ES-I3 (cell line): ENCODE results near the gene KLHL35.
"Not testable (repeated sequence)": the region's sequence is repeated elsewhere in the genome, so short reads cannot be mapped to it uniquely, and the experiment has no call there.

Source experiments
- H3K36me3 ChIP-seq: 2 replicates; pipeline ENCODE4 v1.6.1; 2013; ENCODE audit warnings: mild to moderate bottlenecking, low read length, control low read depth, moderate library complexity; ENCODE audit not compliant: insufficient read depth
- H3K4me1 ChIP-seq: 2 replicates; pipeline ENCODE4 v1.6.1; 2013; ENCODE audit warnings: mild to moderate bottlenecking, control low read depth, low read length; ENCODE audit not compliant: insufficient read depth
- H3K9ac ChIP-seq: 2 replicates; pipeline ENCODE4 v1.6.1; 2013; ENCODE audit warnings: low read depth, mild to moderate bottlenecking, low read length, moderate library complexity
- H3K9me3 ChIP-seq: 2 replicates; pipeline ENCODE4 v1.6.1; 2013; ENCODE audit warnings: mild to moderate bottlenecking, low read length, moderate library complexity; ENCODE audit not compliant: control insufficient read depth, insufficient read depth

The KLHL35 gene

DNA sequence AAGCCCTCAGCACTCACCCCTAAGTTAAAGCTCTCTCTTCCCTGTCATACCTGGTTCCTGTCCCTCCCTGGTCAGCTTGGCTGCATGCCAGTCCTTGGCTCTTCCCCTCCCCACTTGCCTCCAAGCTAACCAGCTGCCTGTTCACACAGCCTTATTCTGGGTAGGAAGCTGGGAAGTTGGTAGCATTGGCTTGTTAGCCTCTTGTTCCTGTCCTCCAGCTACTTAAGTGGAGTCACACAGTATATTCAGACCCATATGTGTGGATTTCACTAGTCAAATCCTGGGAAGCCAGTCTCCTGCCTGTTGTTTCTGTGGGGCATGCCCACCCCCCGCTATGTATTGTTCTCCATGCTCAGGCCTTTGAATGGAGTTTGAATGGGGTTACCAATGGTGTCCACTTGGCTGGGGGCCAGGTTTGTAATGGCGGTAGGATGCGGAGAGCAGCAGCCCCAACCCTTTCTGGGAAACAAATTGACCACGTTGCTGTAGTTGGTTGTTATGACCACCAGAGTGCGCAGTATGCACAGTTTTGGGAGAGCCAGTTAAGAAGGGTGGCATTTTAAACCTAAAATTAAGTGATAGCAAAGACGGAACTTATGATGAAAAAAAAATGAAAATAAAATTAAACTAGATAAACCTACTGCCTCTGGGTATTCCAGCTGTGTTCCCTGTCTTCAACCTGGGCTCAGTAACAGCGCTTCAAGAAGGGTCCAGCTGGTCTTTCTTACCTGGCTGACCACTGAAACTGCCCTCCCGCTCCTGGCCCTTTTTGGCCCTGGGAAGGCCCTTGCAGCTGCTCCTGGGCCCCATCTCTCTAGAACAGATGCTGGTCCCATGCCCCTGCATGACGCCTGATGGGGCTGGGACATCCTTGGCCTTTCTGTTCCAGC is 44.4 kb downstream of the KLHL35 start:
- no peaks in the 10 kb centered on the region for H3K9me3 ChIP-seq
- H3K9ac ChIP-seq = peak overlapping the region; percentile 10; the same call in 1 of the 2 replicates

DNA sequence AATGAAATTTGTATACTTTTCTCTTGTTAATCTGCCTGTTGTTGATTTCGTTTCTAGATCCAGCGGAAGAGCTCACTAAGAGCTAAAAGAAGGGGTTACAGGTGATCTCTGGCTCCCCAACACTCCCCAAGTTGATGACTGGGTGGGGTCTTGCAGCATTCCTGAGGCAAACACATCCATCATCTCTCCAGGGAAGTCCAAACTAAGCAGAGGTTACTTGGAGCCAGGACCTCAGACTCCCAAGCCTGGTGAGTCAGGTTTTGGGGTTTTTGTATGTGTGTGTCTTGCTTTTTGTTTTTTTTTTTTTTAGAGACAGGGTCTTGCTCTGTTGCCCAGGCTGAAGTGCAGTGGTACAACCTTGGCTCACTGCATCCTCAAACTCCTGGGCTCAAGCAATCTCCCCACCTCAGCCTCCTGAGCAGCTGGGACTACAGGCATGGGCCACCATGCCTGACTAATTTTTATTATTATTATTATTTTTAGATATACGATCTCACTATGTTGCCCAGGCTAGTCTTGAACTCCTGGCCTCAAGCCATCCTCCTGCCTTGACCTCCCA is 45.2 kb downstream of the KLHL35 start:
- Histone ChIP-seq H3K36me3 (no peaks in the 10 kb centered on the region), H3K9ac (no peak overlapping the region), H3K4me1 (peaks cover 25% of the 10 kb centered on the region)

More for the DNA sequence above, 44.4 kb downstream of the KLHL35 start:
- H3K36me3 ChIP-seq = no peaks in the 10 kb centered on the region
- peaks cover 22% of the 10 kb centered on the region for H3K4me1 ChIP-seq

DNA sequence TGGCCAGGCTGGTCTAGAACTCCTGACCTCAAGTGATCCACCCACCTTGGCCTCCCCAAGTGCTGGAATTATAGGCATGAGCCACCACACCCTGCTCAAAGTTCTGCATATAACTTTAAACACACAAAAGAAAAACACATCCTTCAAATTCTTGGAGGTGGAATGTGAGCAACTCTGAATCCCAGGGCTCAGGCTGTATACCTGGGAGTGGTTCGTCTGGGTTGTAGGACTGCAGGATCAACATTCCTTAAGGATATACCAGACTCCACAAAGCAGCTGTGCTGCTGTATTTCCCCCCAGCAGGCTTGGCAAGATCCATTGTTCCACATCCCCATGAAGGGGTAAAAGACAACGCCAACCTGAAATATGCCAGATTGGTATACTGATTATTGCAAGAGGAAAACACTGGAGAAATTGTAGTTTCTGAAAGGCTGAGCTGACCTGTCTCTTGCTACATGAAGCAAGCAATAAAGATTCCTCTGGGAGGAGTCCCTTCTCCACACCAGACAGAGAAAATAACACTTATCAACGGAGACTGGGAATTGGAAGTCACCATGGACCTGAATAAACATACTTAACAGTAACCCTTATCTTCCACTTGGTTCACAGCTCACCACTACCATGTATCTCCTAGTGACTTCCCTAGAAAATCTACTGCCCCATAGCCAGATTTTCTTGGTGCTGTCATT is 45.9 kb downstream of the KLHL35 start:
- Histone ChIP-seq H3K36me3 (no peaks in the 10 kb centered on the region), H3K4me1 (peaks cover 25% of the 10 kb centered on the region), H3K9ac (no peak overlapping the region), H3K9me3 (no peaks in the 10 kb centered on the region)

More for the DNA sequence above, 45.2 kb downstream of the KLHL35 start:
- no peaks in the 10 kb centered on the region for H3K9me3 ChIP-seq

DNA sequence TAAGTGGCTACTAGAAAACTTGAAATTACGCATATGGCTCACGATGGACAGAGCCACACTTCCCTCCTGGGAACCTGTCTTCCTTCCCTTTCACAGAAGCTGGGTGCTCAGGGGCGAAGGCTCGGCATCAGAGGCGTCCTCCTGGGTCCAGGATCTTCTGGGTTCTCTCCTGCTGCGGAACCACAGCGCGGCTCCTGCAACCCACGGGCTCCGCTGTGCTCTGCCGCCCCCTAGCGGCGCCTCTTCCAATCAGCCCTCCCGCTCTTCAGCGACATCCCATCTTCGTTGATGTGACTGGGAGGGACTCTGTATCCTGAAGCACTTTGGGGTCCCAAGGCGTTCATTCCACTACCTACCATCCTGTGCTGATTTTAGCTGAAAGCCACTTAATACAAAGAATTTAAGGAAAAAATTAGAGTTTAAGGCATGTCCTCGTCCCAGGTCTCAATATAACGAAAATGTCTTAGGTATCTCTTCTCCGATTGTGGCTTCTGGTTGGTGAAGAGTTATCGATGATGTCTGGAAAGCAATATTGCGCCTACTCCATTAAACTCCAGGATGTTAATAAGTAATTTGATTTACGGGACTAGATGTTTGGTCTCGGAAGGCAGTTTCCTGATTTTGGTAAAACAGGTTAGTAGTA is 48.4 kb downstream of the KLHL35 start:
- H3K4me1 ChIP-seq = peaks cover 25% of the 10 kb centered on the region

DNA sequence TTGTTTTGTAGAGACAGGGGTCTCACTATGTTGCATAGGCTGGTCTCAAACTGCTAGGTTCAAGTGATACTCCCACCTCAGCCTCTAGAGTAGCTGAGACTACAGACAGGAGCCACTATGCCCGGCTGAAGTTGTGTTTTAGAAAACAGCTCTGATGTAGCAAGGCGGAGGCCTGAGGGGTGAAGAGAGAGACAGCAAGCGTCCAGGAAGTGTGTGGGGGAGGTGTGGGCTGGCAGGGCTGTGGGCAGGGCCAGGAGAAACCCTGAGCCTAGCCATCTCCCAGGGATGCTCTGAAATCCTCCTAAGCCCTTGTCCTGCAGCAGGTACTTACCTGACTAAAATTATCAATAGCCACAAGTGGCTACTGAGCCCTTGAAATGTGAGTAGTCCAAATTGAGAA is 49.8 kb downstream of the KLHL35 start:
- Histone ChIP-seq H3K9ac (no peak overlapping the region), H3K4me1 (peaks cover 16% of the 10 kb centered on the region), H3K36me3 (no peaks in the 10 kb centered on the region), H3K9me3 (no peaks in the 10 kb centered on the region)

More for the DNA sequence above, 48.4 kb downstream of the KLHL35 start:
- Histone ChIP-seq H3K9me3 (no peaks in the 10 kb centered on the region), H3K9ac (no peak overlapping the region), H3K36me3 (no peaks in the 10 kb centered on the region)

DNA sequence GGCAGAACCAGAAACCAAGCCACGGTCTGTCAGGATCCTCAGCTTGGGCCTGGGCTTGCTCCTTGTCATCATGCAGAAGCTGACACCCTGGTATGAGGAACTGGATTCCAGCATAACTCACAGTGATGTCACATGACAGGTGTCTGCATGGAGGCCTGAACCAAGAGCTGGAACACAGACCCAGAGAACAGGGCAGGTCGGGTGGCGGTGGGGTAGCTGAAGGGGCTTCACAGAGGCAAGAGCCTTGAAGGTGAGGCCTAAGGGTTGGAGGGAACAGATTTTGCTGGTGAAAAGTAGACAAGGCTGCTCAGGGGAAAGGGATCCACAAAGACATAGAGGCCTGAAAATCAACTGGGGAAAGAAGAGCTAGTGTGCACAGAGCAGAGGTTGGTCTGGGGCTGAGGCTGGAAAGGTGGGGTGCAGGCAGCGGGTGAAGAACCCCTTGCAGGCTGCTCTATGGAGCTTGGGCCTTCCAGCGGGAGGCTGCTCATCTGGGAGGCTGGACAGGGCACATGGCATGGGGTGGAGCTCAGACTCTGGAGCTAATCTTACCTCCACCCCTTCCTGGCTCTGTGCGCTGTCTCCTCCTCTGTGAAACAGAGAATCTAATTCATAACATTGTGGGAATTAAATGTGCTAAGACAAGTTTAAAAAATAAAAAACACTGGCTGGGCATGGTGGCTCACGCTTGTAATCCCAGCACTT is 52.1 kb downstream of the KLHL35 start:
- Histone ChIP-seq H3K9me3 (no peaks in the 10 kb centered on the region), H3K9ac (no peak overlapping the region), H3K36me3 (no peaks in the 10 kb centered on the region), H3K4me1 (peaks cover 4% of the 10 kb centered on the region; the same call in 1 of the 2 replicates)

DNA sequence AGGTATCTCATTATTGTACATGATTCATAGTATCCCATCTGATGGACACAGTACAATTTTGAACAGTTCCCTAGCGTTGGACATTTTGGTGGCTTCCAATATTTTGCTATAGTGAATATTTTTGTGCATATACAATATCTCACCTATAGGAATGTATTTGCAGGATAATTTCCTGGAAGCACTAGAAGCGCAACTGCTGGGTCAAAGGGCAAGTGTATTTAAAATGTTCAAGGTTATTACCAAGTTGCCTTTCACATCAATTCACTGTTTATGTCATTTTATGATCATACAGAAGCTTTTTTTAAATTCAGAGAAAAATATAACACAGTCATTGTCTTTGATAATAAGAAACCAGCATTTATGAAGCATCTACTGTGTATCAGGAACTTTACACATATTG is 52.8 kb downstream of the KLHL35 start:
- H3K36me3 ChIP-seq = no peaks in the 10 kb centered on the region
- H3K4me1 ChIP-seq = peaks cover 3% of the 10 kb centered on the region; the same call in 1 of the 2 replicates
- no peaks in the 10 kb centered on the region for H3K9me3 ChIP-seq
- no peak overlapping the region for H3K9ac ChIP-seq

DNA sequence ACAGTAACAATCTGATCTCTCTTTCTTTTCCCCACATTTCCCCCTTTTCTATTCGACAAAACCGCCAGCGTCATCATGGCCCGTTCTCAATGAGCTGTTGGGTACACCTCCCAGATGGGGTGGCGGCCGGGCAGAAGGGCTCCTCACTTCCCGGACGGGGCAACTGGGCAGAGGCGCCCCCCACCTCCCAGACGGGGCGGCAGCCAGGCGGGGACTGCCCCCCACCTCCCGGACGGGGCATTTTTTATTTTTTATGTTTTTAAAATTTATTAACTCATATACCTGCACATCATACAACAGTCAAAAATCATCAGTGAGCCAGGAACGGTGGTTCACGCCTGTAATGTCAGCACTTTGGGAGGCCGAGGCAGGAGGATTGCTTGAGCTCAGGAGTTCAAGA is 54.2 kb downstream of the KLHL35 start:
- not testable (repeated sequence) for H3K9ac ChIP-seq, H3K36me3 ChIP-seq, H3K4me1 ChIP-seq, H3K9me3 ChIP-seq

DNA sequence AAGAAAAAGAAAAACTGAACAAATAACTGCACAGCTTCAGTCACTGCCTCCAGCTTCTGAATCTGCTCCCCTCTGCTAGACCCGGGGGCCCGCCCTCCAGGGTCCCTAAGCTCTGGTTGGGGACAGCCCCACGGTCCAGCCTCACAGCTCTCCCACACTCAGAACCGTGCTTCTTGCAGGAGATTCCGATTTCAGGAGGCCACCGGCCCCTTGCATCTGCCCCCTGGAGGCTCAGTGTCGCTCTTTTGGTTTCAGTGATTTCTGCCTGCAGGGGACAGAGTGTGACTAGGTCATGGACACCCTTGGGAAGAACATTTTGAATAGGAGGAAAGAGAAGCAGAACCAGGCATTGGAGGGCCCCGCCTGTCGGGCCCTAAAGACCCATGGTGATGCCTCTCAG is 56.8 kb downstream of the KLHL35 start:
- Histone ChIP-seq H3K4me1 (no peaks in the 10 kb centered on the region; the same call in 1 of the 2 replicates), H3K36me3 (no peaks in the 10 kb centered on the region), H3K9me3 (no peaks in the 10 kb centered on the region), H3K9ac (no peak overlapping the region)

DNA sequence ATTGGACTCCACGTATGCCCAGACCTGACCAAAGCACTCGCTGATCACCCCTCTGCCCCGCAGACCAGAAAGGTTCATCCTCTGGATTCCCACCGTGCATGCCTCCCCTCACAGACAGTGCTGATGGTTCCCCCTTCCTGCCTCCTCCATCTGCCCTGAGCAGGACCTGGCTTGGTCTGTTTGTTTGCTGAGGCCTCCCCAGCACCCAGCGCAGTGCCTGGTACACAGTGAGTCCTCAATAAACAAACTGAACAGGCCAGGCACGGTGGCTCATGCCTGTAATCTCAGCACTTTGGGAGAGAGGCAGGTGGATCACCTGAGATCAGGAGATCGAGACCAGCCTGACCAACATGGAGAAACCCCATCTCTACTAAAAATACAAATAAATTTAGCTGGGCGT is 57.4 kb downstream of the KLHL35 start:
- Histone ChIP-seq H3K36me3 (no peaks in the 10 kb centered on the region), H3K9ac (no peak overlapping the region), H3K4me1 (no peaks in the 10 kb centered on the region; the same call in 1 of the 2 replicates), H3K9me3 (no peaks in the 10 kb centered on the region)

DNA sequence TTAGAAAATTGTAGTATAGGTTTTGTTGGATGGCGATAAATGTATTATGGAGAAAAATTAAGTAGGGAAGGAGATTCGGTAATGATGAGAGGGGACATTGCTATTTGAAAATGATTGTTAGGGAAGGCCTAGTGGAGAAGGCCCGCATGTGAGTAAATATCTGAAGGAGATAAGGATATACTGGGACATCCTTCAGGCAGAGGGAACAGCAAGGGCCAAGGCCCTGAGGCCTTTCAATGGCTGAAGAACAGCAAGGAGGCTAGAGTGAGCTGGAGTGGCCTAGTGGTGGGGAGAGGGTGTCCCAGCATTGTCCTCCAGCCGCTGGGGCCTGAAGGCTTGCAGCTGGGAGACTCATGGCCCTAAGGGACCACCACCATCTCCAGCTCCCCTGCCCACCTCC is 58.4 kb downstream of the KLHL35 start:
- Histone ChIP-seq H3K9me3 (no peaks in the 10 kb centered on the region), H3K4me1 (peaks cover 4% of the 10 kb centered on the region; the same call in 1 of the 2 replicates), H3K9ac (no peak overlapping the region), H3K36me3 (no peaks in the 10 kb centered on the region)

DNA sequence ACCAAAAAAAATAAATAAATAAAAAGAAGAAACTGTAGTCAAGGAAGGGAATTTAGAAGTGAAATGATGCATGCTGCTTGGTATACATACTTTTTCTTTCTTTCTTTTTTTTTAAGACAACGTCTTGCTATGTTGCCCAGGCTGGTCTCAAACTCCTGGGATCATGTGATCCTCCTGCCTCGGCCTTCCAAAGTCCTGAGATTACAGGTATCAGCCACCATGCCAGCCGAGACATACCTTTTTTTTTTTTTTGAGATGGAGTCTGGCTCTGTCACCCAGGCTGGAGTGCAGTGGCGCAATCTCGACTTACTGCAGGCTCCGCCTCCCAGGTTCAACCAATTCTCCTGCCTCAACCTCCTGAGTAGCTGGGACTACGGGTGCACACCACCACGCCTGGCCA is 59.8 kb downstream of the KLHL35 start:
- no peak overlapping the region for H3K9ac ChIP-seq
- H3K36me3 ChIP-seq = no peaks in the 10 kb centered on the region
- H3K9me3 ChIP-seq = peaks cover 7% of the 10 kb centered on the region; the same call in 1 of the 2 replicates
- peaks cover 5% of the 10 kb centered on the region; the same call in 1 of the 2 replicates for H3K4me1 ChIP-seq
